Activated B cell treated with CpG ODN at 0.5 μM for 24 hours (primary cell): ENCODE data around the gene HCN2. TPM values are rescaled to one million over a fixed set of nuclear protein-coding genes. Genes with fewer than 3 reads are reported as not detected.

Experiments
- ATAC-seq: fragments of 200-7000 bp; cut with Tn5 transposase; one replicate; pipeline ENCODE4 v1.10.0; 2021; ENCODE audit warnings: low read depth, mild to moderate bottlenecking, moderate library complexity
- CTCF ChIA-PET: fragments of 350-600 bp; sonication (Branson Sonifier 250); formaldehyde crosslinking; loops from one replicate; lab custom pipeline; 2021; ENCODE audit warnings: antibody characterized with exemption; lab: Charles Lee
- POLR2A ChIA-PET: fragments of 350-600 bp; sonication (Branson Sonifier 250); formaldehyde crosslinking; loops from one replicate; lab custom pipeline; 2021; ENCODE audit warnings: antibody characterized with exemption; lab: Charles Lee
- DNase-seq: peaks from one replicate; pipeline ENCODE4 v3.0.0; 2022
- H3K27ac Mint-ChIP-seq: one replicate; pipeline ENCODE4 v1.8.0; 2020; ENCODE audit warnings: mixed read lengths
- H3K27me3 Mint-ChIP-seq: one replicate; pipeline ENCODE4 v1.8.0; 2021; ENCODE audit warnings: mixed read lengths
- H3K36me3 Mint-ChIP-seq: one replicate; pipeline ENCODE4 v1.8.0; 2021; ENCODE audit warnings: low read depth, mixed read lengths
- H3K4me1 Mint-ChIP-seq: one replicate; pipeline ENCODE4 v1.8.0; 2021; ENCODE audit warnings: mixed read lengths
- H3K4me3 Mint-ChIP-seq: one replicate; pipeline ENCODE4 v1.8.0; 2020; ENCODE audit warnings: mild to moderate bottlenecking, mixed read lengths
- H3K9me3 Mint-ChIP-seq: one replicate; pipeline ENCODE4 v1.8.0; 2020; ENCODE audit warnings: mixed read lengths
- intact Hi-C: fragments of 100-400 bp; cut with micrococcal nuclease; formaldehyde crosslinking; loops from one replicate; pipeline ENCODE4 v1.15.1; 2024
- total RNA-seq: library from RNA; stranded (reverse); gene quantifications from 2 replicates; pipeline ENCODE4 v1.2.3, GENCODE V29; 2022
- TF ChIP-seq, protein P1 (sequence below): fragments of 200-600 bp; IDR thresholded peaks from one replicate; pipeline ENCODE4 v1.8.0; 2022; ENCODE audit warnings: antibody characterized with exemption, mild to moderate bottlenecking

Gene HCN2
- total RNA-seq, 1 donor from 2014 or later, result 0.13 TPM

DNA sequence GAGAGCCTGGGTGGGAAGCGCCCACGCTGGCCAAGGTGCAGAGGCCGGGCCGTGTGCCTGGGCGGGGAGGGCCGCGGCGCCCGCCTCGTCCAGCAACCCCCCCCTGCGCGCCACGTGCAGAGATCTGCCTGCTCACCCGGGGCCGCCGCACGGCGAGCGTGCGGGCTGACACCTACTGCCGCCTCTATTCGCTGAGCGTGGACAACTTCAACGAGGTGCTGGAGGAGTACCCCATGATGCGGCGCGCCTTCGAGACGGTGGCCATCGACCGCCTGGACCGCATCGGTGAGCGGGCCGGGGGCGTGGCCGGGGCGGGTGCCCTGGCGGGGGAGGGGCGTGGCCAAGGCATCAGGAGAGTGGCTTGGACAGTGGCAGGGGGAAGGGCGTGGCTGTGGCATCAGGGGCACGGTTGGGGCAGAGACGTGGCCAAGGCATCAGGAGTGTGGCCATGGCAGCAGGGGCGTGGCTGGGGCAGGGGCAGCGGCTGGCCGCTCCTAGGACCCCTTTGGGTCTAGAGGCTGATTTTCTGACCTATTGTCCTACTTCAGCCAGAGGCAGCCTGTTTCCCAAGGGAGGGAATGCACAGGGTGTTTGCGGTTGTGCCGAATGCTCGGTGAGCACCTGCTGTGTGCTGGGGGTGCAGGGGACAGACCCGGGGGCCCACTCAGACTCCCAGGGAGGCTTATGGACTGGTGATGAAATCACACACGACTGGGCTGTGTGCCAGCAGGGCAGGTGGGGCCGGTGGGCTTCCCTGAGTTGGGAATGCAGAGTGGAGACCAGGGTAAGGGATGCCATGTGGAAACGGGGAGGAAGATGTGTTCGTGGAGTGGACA lies 24.3 kb downstream of the HCN2 start:
- ATAC-seq, result no peak
- Mint-ChIP-seq H3K27me3 (peaks cover 3% of the 10 kb centered on the region), H3K4me3 (no peak overlapping the region), H3K9me3 (no peaks in the 10 kb centered on the region), H3K36me3 (peaks cover 11% of the 10 kb centered on the region), H3K4me1 (peaks cover 17% of the 10 kb centered on the region), H3K27ac (no peak overlapping the region)
- DNase-seq, result no peak
- ChIA-PET CTCF (no interaction called here), POLR2A (no interaction called here)
- intact Hi-C loops, result loop anchor here (10.0 kb wide), 1 partner anchor 51 kb away; the partner anchor contains the start of gene RNF126
- TF ChIP-seq, protein P1, sequence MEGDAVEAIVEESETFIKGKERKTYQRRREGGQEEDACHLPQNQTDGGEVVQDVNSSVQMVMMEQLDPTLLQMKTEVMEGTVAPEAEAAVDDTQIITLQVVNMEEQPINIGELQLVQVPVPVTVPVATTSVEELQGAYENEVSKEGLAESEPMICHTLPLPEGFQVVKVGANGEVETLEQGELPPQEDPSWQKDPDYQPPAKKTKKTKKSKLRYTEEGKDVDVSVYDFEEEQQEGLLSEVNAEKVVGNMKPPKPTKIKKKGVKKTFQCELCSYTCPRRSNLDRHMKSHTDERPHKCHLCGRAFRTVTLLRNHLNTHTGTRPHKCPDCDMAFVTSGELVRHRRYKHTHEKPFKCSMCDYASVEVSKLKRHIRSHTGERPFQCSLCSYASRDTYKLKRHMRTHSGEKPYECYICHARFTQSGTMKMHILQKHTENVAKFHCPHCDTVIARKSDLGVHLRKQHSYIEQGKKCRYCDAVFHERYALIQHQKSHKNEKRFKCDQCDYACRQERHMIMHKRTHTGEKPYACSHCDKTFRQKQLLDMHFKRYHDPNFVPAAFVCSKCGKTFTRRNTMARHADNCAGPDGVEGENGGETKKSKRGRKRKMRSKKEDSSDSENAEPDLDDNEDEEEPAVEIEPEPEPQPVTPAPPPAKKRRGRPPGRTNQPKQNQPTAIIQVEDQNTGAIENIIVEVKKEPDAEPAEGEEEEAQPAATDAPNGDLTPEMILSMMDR, result no peak

DNA sequence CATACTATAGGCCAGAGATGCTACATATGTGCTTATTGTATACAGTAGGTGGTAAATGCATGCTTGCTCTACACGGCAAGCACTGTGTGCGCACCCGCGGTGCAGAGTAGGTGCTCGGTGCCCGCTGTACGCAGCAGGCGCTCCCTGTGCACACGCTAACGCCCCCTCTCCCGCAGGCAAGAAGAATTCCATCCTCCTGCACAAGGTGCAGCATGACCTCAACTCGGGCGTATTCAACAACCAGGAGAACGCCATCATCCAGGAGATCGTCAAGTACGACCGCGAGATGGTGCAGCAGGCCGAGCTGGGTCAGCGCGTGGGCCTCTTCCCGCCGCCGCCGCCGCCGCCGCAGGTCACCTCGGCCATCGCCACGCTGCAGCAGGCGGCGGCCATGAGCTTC lies 25.9 kb downstream of the HCN2 start:
- no peak for DNase-seq
- ATAC-seq, result no peak
- TF ChIP-seq, protein P1, result no peak
- Mint-ChIP-seq H3K27me3 (peaks cover 3% of the 10 kb centered on the region), H3K4me1 (peaks cover 15% of the 10 kb centered on the region), H3K9me3 (no peaks in the 10 kb centered on the region), H3K36me3 (peaks cover 23% of the 10 kb centered on the region), H3K4me3 (peak overlapping the region; percentile 39), H3K27ac (no peak overlapping the region)
- intact Hi-C loops, result loop anchor here (10.0 kb wide), 1 partner anchor 49 kb away; the partner anchor contains the start of gene RNF126
- ChIA-PET CTCF (no interaction called here), POLR2A (no interaction called here)

DNA sequence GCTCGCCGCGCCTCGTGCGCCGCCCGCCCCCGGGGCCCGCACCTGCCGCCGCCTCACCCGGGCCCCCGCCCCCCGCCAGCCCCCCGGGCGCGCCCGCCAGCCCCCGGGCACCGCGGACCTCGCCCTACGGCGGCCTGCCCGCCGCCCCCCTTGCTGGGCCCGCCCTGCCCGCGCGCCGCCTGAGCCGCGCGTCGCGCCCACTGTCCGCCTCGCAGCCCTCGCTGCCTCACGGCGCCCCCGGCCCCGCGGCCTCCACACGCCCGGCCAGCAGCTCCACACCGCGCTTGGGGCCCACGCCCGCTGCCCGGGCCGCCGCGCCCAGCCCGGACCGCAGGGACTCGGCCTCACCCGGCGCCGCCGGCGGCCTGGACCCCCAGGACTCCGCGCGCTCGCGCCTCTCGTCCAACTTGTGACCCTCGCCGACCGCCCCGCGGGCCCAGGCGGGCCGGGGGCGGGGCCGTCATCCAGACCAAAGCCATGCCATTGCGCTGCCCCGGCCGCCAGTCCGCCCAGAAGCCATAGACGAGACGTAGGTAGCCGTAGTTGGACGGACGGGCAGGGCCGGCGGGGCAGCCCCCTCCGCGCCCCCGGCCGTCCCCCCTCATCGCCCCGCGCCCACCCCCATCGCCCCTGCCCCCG lies 26.5 kb downstream of the HCN2 start:
- ATAC-seq (no peak), DNase-seq (no peak)
- TF ChIP-seq, protein P1, result no peak
- H3K9me3 Mint-ChIP-seq, result no peaks in the 10 kb centered on the region
- peaks cover 23% of the 10 kb centered on the region for H3K36me3 Mint-ChIP-seq
- CTCF ChIA-PET, result no interaction called here
- no peak overlapping the region for H3K4me3 Mint-ChIP-seq
- H3K27me3 Mint-ChIP-seq, result peaks cover 3% of the 10 kb centered on the region
- no peak overlapping the region for H3K27ac Mint-ChIP-seq
- H3K4me1 Mint-ChIP-seq, result peaks cover 10% of the 10 kb centered on the region
- POLR2A ChIA-PET, result no interaction called here
- intact Hi-C loops, result loop anchor here (10.0 kb wide), 1 partner anchor 49 kb away; the partner anchor contains the start of gene RNF126

DNA sequence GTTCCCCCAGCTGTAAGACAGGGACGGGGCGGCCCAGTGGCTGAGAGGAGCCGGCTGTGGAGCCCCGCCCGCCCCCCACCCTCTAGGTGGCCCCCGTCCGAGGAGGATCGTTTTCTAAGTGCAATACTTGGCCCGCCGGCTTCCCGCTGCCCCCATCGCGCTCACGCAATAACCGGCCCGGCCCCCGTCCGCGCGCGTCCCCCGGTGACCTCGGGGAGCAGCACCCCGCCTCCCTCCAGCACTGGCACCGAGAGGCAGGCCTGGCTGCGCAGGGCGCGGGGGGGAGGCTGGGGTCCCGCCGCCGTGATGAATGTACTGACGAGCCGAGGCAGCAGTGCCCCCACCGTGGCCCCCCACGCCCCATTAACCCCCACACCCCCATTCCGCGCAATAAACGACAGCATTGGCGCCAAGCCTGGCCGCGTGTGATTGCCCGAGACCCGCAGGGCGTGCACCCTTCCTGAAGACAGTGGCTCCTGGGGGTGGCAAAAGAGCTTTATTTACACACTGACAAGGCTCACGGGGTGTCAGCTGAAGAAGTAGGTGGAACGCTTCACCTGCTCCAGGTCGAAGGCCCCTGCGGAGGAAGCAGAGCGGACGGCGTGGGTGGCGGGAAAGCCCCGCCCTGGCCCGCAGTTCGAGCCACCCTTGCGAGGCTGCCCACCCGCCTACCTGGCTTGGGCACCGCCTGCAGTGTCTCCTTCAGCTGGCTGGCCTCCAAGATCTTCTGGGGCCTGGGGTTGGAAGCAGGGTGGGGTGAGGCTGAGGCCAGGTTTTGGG lies 27.3 kb downstream of the HCN2 start:
- TF ChIP-seq, protein P1, result no peak
- intact Hi-C loops, result loop anchor here (10.0 kb wide), 1 partner anchor 48 kb away; the partner anchor contains the start of gene RNF126
- peaks cover 3% of the 10 kb centered on the region for H3K27me3 Mint-ChIP-seq
- peaks cover 6% of the 10 kb centered on the region for H3K4me1 Mint-ChIP-seq
- ChIA-PET POLR2A (no interaction called here), CTCF (no interaction called here)
- peaks cover 29% of the 10 kb centered on the region for H3K36me3 Mint-ChIP-seq
- DNase-seq (no peak), ATAC-seq (peak; percentile 53)
- H3K27ac Mint-ChIP-seq, result no peak overlapping the region
- no peak overlapping the region for H3K4me3 Mint-ChIP-seq
- H3K9me3 Mint-ChIP-seq, result no peaks in the 10 kb centered on the region
